SJCRH30 (cell line): ENCODE data around the gene PCDHA1. TPM values are rescaled to one million over a fixed set of nuclear protein-coding genes. Genes with fewer than 3 reads are reported as not detected.

Source experiments
- DNase-seq, 2 experiments: peaks; one replicate each; pipeline ENCODE4 v3.0.0-alpha.2; 2015 to 2020
- H3K27ac ChIP-seq: fragments of 250-450 bp; sonication (Bioruptor Pico); 2 replicates; pipeline ENCODE4 v1.5.1; 2020; ENCODE audit warnings: mild to moderate bottlenecking, moderate library complexity
- H3K27me3 ChIP-seq: fragments of 250-450 bp; sonication (Bioruptor Pico); 2 replicates; pipeline ENCODE4 v1.5.1; 2020; ENCODE audit warnings: mild to moderate bottlenecking, moderate library complexity
- H3K36me3 ChIP-seq: fragments of 250-450 bp; sonication (Bioruptor Pico); 2 replicates; pipeline ENCODE4 v1.5.1; 2020; ENCODE audit warnings: mild to moderate bottlenecking, moderate library complexity
- H3K4me1 ChIP-seq: fragments of 250-450 bp; sonication (Bioruptor Pico); 2 replicates; pipeline ENCODE4 v1.5.1; 2020; ENCODE audit warnings: mild to moderate bottlenecking, moderate library complexity
- H3K4me3 ChIP-seq: fragments of 250-450 bp; sonication (Bioruptor Pico); 2 replicates; pipeline ENCODE4 v1.5.1; 2020; ENCODE audit warnings: mild to moderate bottlenecking, moderate library complexity
- H3K9me3 ChIP-seq: fragments of 250-450 bp; sonication (Bioruptor Pico); replicated peaks from 2 replicates; pipeline ENCODE4 v1.5.1; 2020; ENCODE audit warnings: mild to moderate bottlenecking, moderate library complexity
- total RNA-seq: library from RNA; depleted of rRNA; stranded (reverse); fragments of >200 nt; shearing (Covaris generic); gene quantifications from 2 replicates; pipeline ENCODE4 v1.2.3, GENCODE V29; 2014

Gene PCDHA1
- total RNA-seq, 1 experiment from 2014 or later, result not detected

DNA sequence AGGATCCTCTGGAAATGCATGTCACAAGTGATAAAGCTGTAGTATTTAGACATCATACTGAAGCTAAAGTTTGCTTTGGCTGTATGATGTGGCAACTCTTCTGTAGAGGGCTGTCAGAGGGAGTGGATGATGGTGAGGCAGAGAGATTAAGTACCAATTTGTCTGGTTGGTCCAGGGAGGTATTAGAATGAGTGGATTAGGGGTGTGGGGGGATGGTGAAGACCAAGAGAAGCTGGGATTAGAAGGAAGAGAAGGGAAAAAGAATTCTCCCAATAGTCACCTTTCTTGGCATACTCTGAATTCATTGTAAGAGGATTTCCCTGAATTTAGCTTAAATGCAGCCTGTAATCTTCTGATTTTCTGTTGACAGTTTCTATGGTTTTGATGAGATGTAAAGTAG lies 183.9 kb downstream of the PCDHA1 start:
- Histone ChIP-seq H3K27ac (no peak overlapping the region), H3K4me3 (no peak overlapping the region), H3K9me3 (no peaks in the 10 kb centered on the region), H3K27me3 (no peaks in the 10 kb centered on the region), H3K36me3 (no peaks in the 10 kb centered on the region), H3K4me1 (no peaks in the 10 kb centered on the region)
- DNase-seq, result no peak

DNA sequence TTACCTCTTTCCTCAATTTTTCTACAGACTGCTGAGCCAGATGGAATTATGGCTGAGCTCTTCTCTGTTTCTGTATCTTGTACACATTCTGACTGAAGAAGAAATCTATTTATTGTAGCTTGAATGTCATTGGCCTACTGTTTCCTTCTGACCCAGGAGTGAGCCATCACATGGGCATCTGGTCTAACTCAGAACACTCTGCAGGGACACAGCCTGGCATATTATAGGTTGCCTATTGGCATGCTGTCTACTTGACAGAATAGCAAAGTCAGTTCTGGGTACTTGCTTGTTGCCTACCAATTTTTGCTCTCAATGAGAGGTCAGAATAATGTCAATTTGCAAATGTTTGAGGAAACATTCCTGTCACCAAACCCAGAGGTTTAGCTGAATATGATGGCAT lies 187.6 kb downstream of the PCDHA1 start:
- Histone ChIP-seq H3K4me3 (no peak overlapping the region), H3K4me1 (no peaks in the 10 kb centered on the region), H3K27me3 (no peaks in the 10 kb centered on the region), H3K9me3 (no peaks in the 10 kb centered on the region), H3K27ac (no peak overlapping the region), H3K36me3 (no peaks in the 10 kb centered on the region)
- no peak for DNase-seq

DNA sequence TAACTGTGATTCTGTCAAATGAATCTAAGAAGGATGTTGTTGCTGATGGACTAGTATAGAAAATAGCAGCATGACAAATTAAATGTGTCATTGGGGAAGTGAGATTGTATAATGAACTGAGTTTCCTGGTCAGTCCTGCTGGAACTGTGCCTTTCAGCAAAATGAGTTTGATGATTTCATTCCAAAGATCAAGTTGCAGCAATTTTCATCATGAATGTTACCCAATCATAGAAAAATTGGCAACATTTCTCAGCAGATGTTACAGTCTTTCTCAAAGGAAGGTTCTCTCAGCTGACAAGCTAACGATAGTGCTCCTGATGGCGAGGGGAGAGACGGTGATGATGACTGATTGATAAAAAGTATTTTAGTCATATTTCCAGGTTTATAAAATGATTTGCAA lies 191.1 kb downstream of the PCDHA1 start:
- H3K4me3 ChIP-seq, result no peak overlapping the region

DNA sequence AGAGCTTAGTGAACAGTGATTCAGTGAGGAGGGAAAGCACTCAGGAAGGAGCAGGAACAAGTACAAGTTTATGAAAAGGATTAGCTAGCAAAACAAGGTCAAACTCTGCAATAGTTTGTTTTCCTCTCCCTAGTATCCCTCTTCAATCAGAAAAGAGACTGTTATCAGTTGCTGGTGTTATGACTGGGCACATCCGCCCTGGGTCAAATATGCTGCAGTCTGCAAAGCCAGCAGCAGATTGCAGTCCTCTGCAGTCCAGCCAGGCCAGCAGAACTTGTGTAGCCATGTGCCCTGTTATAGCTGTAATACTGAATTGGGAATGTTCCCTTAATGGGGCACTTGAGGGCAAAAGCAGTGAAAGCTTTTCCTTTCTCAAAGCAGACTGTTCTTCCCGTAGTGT lies 192.3 kb downstream of the PCDHA1 start:
- no peak overlapping the region for H3K27ac ChIP-seq

More for the DNA sequence above, 191.1 kb downstream of the PCDHA1 start:
- no peaks in the 10 kb centered on the region for H3K9me3 ChIP-seq
- DNase-seq, result peak in 1 of 2 experiments; percentile 6
- no peaks in the 10 kb centered on the region for H3K27me3 ChIP-seq
- H3K36me3 ChIP-seq, result no peaks in the 10 kb centered on the region
- H3K4me1 ChIP-seq, result no peaks in the 10 kb centered on the region
- no peak overlapping the region for H3K27ac ChIP-seq

DNA sequence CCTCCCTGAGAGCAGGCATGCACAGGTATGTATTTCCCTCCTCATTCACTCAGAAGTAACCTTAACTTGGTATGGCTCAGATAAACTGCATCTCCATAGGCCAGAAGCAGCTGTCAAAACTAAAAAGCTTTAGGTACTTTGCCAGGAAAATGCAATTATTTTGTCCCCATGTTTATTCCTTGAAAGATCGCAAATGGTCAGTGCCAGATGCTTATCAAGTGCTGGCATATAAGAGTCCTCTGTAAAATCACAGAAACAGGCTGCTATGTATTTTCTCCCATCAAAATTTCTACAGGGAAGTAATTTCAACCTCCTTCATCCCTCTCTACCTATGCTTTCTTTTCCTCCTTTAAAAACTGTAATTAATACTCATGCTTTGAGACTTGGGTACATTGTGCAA lies 193.0 kb downstream of the PCDHA1 start:
- no peak for DNase-seq
- Histone ChIP-seq H3K27ac (no peak overlapping the region), H3K9me3 (no peaks in the 10 kb centered on the region), H3K36me3 (no peaks in the 10 kb centered on the region), H3K4me1 (no peaks in the 10 kb centered on the region), H3K4me3 (no peak overlapping the region), H3K27me3 (no peaks in the 10 kb centered on the region)

More for the DNA sequence above, 192.3 kb downstream of the PCDHA1 start:
- H3K27me3 ChIP-seq, result no peaks in the 10 kb centered on the region
- H3K9me3 ChIP-seq, result no peaks in the 10 kb centered on the region
- no peaks in the 10 kb centered on the region for H3K4me1 ChIP-seq
- DNase-seq, result no peak
- H3K4me3 ChIP-seq, result no peak overlapping the region
- no peaks in the 10 kb centered on the region for H3K36me3 ChIP-seq

DNA sequence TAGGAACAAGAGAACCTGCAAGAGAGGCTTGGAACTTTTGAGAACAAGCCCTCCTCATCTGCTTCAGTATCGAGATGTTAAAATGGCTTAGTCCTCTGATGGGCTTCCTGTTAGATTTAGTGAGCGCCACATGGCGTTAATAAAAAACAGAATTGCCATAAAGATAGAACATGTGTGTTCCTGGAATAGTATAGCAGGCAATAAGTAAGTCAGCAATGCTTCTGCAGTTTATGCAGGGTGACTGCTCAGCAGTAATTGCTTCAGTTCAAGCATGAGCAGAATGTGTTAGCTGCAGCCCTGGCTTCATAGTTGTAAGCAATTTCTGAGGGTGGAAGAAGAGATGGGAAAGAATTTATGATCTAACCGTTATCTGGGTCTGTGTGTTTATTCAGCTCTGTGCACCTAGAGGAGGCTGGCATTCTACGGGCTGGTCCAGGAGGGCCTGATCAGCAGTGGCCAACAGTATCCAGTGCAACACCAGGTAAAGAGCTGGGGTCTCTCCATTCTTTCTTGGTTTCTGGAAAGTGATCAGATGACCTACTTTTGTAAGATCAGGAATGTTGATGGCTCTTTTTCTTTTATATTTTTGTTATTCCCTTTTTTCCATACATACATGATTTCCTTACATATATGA lies 196.3 kb downstream of the PCDHA1 start:
- H3K36me3 ChIP-seq, result no peaks in the 10 kb centered on the region
- no peaks in the 10 kb centered on the region for H3K9me3 ChIP-seq
- DNase-seq, result no peak
- H3K27me3 ChIP-seq, result no peaks in the 10 kb centered on the region
- no peak overlapping the region for H3K4me3 ChIP-seq
- no peaks in the 10 kb centered on the region; the same call in 1 of the 2 replicates for H3K4me1 ChIP-seq
- no peak overlapping the region for H3K27ac ChIP-seq

DNA sequence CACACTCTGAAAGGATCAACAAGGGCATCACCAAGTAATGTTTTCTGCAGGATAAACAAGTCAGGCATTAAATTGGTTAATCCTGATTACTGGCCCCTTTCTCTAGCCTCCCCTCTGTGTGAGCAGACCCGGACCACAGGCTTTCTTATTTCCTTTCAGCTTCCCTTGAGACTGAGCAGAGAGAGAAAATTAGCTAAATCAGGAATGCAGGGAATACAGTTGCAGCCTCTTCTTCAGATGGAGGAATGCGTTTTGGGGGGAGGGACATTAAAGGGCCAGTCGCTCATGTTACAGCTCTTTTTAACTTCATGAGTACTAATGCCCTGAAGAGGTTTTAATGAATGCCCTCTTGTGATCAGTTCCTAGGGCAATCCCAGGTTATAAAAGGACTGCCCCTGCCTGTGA lies 200.2 kb downstream of the PCDHA1 start:
- Histone ChIP-seq H3K36me3 (no peaks in the 10 kb centered on the region), H3K4me1 (no peaks in the 10 kb centered on the region; the same call in 1 of the 2 replicates), H3K9me3 (no peaks in the 10 kb centered on the region), H3K27me3 (no peaks in the 10 kb centered on the region), H3K27ac (no peak overlapping the region), H3K4me3 (no peak overlapping the region)
- no peak for DNase-seq

DNA sequence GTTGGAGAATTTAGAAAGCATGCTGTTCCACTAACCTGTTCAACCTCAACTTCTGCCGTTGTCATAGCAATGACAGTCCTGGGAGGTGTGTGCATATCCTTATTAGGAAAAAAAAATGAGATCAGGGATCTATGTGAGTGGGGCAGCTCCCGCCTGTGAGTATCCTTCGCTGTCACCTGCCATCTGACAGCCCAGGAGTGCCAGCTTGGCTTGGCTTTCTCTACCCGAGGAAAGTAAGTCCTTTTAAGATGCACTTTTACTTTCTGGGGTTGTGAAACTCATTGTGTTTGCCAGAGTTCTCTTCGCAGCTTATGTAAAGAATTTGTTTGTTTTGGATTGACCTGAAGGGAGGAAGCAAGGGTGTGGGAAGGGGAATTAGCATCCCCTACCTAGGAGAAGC lies 202.2 kb downstream of the PCDHA1 start:
- no peak overlapping the region for H3K27ac ChIP-seq
- H3K27me3 ChIP-seq, result no peaks in the 10 kb centered on the region
- H3K4me3 ChIP-seq, result no peak overlapping the region
- no peaks in the 10 kb centered on the region for H3K36me3 ChIP-seq
- no peaks in the 10 kb centered on the region; the same call in 1 of the 2 replicates for H3K4me1 ChIP-seq
- DNase-seq, result no peak
- H3K9me3 ChIP-seq, result no peaks in the 10 kb centered on the region

DNA sequence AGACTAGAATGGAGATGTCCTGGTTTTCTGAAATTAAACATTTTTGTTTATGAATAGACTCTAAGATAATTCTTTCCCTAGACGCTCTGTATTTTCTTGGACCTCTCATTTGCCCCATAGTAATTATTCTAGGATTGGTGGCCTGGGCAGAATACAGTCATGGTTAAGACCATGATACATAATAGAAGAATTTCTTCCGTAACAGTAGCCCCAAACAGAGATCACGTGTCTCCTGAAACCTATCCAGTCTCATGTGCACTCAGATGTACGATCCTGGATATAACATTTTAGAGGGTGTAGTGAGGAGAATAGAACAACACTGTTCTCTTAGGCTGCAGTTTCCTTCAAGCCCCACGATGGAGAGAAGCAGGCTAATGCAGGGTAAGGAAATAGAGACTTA lies 202.7 kb downstream of the PCDHA1 start:
- Histone ChIP-seq H3K4me1 (no peaks in the 10 kb centered on the region; the same call in 1 of the 2 replicates), H3K4me3 (no peak overlapping the region), H3K9me3 (no peaks in the 10 kb centered on the region), H3K27me3 (no peaks in the 10 kb centered on the region), H3K36me3 (no peaks in the 10 kb centered on the region), H3K27ac (no peak overlapping the region)
- no peak for DNase-seq

DNA sequence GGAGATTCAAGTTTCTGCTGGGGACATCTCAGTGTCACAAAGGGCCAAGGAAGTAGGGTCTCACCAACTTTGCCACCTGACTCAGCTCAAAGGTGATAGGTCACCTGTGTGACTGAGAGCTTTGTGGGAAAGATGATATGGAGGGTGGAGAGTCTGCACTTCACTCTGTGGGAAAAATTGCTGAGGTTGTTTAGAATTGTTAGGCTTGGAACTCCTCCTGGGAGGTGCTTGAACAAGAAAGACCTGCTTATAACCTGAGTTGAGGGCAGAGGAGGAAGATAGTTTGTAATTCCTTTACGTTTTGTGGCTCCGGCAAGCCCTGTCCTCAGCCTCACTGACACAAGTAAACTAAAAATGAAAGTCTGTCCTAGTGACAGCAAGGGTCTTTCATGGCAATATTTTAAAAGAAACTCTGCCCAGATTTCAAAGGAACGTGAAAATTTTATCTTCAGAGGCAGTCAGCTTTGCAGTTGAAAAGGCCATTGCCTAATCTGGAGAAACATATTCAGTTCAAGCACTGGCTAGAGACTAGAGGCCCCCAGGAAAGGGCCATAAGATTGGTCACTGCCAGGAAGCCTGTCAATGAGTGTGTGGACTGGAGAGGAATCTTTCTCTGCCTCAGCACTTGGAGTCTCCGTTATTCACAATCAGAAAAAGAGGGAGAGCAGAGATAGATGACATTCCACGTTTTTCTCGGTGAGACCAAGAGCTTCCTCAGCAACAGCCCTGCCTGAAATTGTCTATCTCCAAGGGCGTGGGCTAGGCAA lies 203.5 kb downstream of the PCDHA1 start:
- H3K4me3 ChIP-seq, result no peak overlapping the region
- H3K36me3 ChIP-seq, result no peaks in the 10 kb centered on the region
- no peaks in the 10 kb centered on the region; the same call in 1 of the 2 replicates for H3K4me1 ChIP-seq
- DNase-seq, result no peak
- no peaks in the 10 kb centered on the region for H3K9me3 ChIP-seq
- H3K27ac ChIP-seq, result no peak overlapping the region
- H3K27me3 ChIP-seq, result no peaks in the 10 kb centered on the region

DNA sequence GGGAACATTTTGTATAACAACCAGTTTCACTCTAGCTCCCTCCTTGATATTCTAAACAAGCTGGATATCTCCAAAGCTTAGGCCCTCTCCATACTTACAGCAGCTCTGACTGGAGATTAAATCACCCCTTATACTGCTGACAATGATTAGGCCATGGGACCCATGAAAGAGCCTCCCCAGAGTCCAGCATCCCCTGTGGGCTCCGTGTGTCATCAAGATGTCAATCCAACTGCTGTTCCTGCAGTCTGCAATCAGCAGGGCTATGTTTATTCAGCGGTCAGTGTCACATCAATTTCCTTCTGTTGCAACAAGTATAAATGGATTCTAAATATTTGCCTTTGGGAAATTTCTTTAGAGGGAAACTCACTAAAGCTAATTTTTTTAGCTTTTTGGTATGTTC lies 206.9 kb downstream of the PCDHA1 start:
- Histone ChIP-seq H3K9me3 (no peaks in the 10 kb centered on the region), H3K4me3 (no peak overlapping the region), H3K36me3 (no peaks in the 10 kb centered on the region), H3K27me3 (no peaks in the 10 kb centered on the region), H3K4me1 (no peaks in the 10 kb centered on the region), H3K27ac (no peak overlapping the region)
- no peak for DNase-seq

DNA sequence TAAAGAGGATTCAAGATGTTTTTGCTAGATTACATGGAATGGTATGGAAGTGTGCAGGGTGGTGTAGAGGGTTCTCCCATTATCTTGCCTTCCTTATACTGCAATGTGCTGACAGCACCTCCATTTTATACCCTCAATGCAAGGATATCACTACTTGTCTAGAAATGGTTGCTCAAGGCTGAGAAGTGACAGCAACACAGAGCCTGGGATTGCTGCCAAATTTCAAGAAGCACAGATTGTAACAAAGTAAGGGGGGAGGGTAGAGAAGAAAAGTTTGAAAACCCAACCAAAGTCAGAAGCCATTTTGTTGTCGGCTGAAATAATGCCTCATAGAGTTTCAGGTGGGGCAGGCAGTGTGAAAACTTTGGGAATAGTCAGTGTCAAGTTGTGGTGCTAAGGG lies 210.1 kb downstream of the PCDHA1 start:
- H3K4me3 ChIP-seq, result no peak overlapping the region

DNA sequence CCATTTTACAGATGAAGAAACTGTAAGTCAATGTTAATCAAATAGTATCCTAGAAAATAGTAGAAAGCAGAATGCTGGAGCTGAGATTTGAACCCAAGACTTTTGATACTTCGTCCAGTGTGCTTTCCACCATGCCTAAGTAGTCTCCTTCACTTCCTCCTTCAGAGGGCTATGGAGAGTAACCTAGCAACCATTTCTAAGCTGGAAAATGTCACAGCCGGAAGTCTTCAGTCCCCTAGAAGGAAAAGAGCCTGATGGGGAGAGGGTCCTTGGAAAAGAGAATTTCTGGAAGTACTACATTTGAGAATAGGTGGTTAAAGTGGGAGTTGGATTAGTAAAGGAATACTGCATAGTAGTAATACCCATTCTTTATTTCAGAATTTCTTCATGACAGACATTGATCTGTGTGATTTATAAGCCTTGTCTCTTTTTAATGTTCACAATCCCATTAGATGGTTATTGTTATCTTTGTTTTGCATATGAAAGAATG lies 213.0 kb downstream of the PCDHA1 start:
- DNase-seq, result no peak
- H3K4me3 ChIP-seq, result no peak overlapping the region
- H3K36me3 ChIP-seq, result no peaks in the 10 kb centered on the region
- H3K9me3 ChIP-seq, result no peaks in the 10 kb centered on the region
- H3K27me3 ChIP-seq, result no peaks in the 10 kb centered on the region; the same call in 1 of the 2 replicates
- H3K4me1 ChIP-seq, result no peaks in the 10 kb centered on the region
- no peak overlapping the region for H3K27ac ChIP-seq

More for the DNA sequence above, 210.1 kb downstream of the PCDHA1 start:
- Histone ChIP-seq H3K27me3 (no peaks in the 10 kb centered on the region), H3K36me3 (no peaks in the 10 kb centered on the region), H3K27ac (no peak overlapping the region), H3K4me1 (no peaks in the 10 kb centered on the region), H3K9me3 (no peaks in the 10 kb centered on the region)
- DNase-seq, result no peak

DNA sequence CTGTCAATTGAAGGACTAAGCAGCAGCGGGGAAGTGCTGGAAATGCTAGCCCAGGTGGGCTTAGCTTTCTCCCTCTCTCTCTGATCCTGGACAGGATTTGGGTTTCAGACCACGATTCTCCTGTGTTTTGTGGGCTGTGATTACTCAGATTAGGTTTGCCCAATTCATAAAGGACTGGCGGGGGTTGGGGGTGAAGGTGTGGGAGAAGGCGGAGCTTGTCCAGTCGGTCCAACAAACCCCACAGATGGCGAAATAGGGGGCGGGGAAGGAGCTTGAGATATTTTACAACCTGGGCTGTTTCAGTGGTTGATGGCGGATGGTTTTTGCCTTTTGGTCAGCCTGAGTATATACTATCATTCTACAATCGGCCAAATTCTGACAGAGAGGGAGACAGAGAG lies 215.5 kb downstream of the PCDHA1 start:
- Histone ChIP-seq H3K36me3 (no peaks in the 10 kb centered on the region), H3K4me3 (peak overlapping the region; percentile 47), H3K9me3 (no peaks in the 10 kb centered on the region), H3K4me1 (no peaks in the 10 kb centered on the region), H3K27ac (no peak overlapping the region), H3K27me3 (no peaks in the 10 kb centered on the region; the same call in 1 of the 2 replicates)
- DNase-seq, result peak; percentile 7 to 16

DNA sequence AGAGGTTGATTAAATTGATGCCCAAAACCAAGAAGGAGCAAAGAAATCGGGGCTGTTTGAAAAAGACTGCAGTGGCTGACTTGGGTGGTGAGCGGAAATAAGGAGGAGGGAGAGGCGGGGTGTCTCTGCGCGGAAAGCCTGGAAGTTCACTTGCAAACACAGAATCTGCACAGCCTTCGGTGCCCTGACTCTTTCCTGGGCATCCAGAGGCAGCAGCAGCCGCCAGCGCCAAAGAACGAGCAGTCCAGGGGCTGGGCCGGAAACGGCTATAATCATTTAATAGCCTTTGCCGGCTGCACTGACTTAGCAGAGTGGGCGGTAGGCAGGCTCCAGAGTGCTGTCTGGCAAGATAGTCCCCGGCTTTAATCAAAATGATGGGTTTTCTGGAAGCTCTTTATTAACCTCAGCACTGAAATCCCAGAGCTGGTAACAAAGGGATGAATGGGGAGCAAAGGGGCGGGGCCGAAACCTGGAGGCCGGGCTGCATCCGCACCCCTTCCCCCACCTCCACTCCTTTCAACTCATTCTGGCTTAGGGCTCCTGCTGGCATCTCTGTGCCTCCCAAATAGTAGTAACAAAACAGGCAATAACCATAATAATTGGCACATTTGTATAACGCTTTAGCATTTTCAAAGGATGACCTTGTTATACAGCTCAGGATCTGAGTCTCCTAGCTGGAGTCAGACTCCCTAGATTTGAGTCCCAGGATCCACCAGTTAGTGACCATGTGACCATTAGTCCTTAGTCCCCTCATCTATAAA lies 216.1 kb downstream of the PCDHA1 start:
- H3K27me3 ChIP-seq, result no peaks in the 10 kb centered on the region; the same call in 1 of the 2 replicates
- H3K9me3 ChIP-seq, result no peaks in the 10 kb centered on the region
- no peaks in the 10 kb centered on the region for H3K36me3 ChIP-seq
- no peak overlapping the region for H3K27ac ChIP-seq
- peak; percentile 34 to 47 for DNase-seq
- peak overlapping the region; percentile 47 for H3K4me3 ChIP-seq
- H3K4me1 ChIP-seq, result no peaks in the 10 kb centered on the region
